OCI-LY3 (cell line): ENCODE results near the gene ARHGAP5.

Source experiments
- H2AFZ ChIP-seq: fragments of 200-600, 300-600 bp; shearing (Covaris generic); 2 replicates; pipeline ENCODE4 v1.6.0; 2014; ENCODE audit warnings: antibody characterized with exemption, low read depth, low read length
- H3K27ac ChIP-seq: fragments of 200-600, 300-600 bp; sonication (generic); 2 replicates; pipeline ENCODE4 v1.5.1; 2014; ENCODE audit warnings: mild to moderate bottlenecking, low read length, moderate library complexity, mixed read lengths
- H3K27me3 ChIP-seq: fragments of 200-600, 300-600 bp; sonication (generic); 2 replicates; pipeline ENCODE4 v1.6.1; 2014; ENCODE audit warnings: low read depth, low read length, mixed read lengths
- H3K36me3 ChIP-seq: fragments of 200-600, 300-600 bp; sonication (generic); replicated peaks from 2 replicates; pipeline ENCODE3; 2014; ENCODE audit warnings: low read depth, low read length, mixed read lengths
- H3K4me1 ChIP-seq: fragments of 300-600, 200-600 bp; sonication (generic); 2 replicates; pipeline ENCODE4 v1.6.1; 2014; ENCODE audit warnings: low read length, mixed read lengths
- H3K4me2 ChIP-seq: fragments of 200-600, 300-600 bp; sonication (generic); 2 replicates; pipeline ENCODE4 v1.6.1; 2014; ENCODE audit warnings: low read length, mixed read lengths
- H3K4me3 ChIP-seq: fragments of 300-600, 200-600 bp; sonication (generic); 2 replicates; pipeline ENCODE4 v1.5.1; 2014; ENCODE audit warnings: antibody characterized with exemption, mild to moderate bottlenecking, low read length, moderate library complexity
- H3K79me2 ChIP-seq: fragments of 300-600, 200-600 bp; shearing (Covaris generic); 2 replicates; pipeline ENCODE4 v1.6.1; 2014; ENCODE audit warnings: mild to moderate bottlenecking, low read length, mixed read lengths
- H3K9ac ChIP-seq: fragments of 300-600, 200-600 bp; shearing (Covaris generic); 2 replicates; pipeline ENCODE4 v1.6.0; 2014; ENCODE audit warnings: mild to moderate bottlenecking, low read length, moderate library complexity
- H3K9me3 ChIP-seq: fragments of 200-600, 300-600 bp; shearing (Covaris generic); 2 replicates; pipeline ENCODE4 v1.6.1; 2014; ENCODE audit warnings: low read length, mixed read lengths; ENCODE audit not compliant: insufficient read depth
- H4K20me1 ChIP-seq: fragments of 200-600, 300-600 bp; sonication (generic); 2 replicates; pipeline ENCODE4 v1.6.1; 2016; ENCODE audit warnings: low read length, mixed read lengths; ENCODE audit not compliant: insufficient read depth
- CTCF ChIP-seq: fragments of 200-600, 300-600 bp; sonication (generic); IDR thresholded peaks from 2 replicates; pipeline ENCODE4 v1.5.1; 2014; ENCODE audit warnings: antibody characterized with exemption, low read length, low read depth
- EZH2phosphoT487 ChIP-seq: fragments of 200-600 bp; shearing (Covaris generic); IDR thresholded peaks from 2 replicates; pipeline ENCODE4 v1.6.1; 2018; ENCODE audit warnings: antibody characterized with exemption, mixed run types, low read depth

Gene ARHGAP5

GRCh38 chr14:32090686-32091085 is 13.6 kb downstream of the ARHGAP5 start:
- no peak overlapping the region for H3K9ac ChIP-seq
- TF ChIP-seq CTCF (no peak), EZH2phosphoT487 (no peak)
- no peaks in the 10 kb centered on the region for H3K4me1 ChIP-seq
- no peak overlapping the region for H3K4me3 ChIP-seq
- H3K4me2 ChIP-seq = no peak overlapping the region
- H3K79me2 ChIP-seq = no peaks in the 10 kb centered on the region
- H3K36me3 ChIP-seq = no peaks in the 10 kb centered on the region
- H2AFZ ChIP-seq = no peak overlapping the region
- no peaks in the 10 kb centered on the region for H3K9me3 ChIP-seq
- no peaks in the 10 kb centered on the region for H3K27me3 ChIP-seq
- no peaks in the 10 kb centered on the region for H4K20me1 ChIP-seq
- H3K27ac ChIP-seq = no peak overlapping the region

GRCh38 chr14:32099473-32099872 is 22.4 kb downstream of the ARHGAP5 start:
- no peak overlapping the region for H3K9ac ChIP-seq
- no peaks in the 10 kb centered on the region for H3K36me3 ChIP-seq
- no peak overlapping the region for H3K27ac ChIP-seq
- no peak overlapping the region for H3K4me3 ChIP-seq
- H3K4me2 ChIP-seq = no peak overlapping the region
- no peak overlapping the region for H2AFZ ChIP-seq
- H3K27me3 ChIP-seq = no peaks in the 10 kb centered on the region
- H3K79me2 ChIP-seq = no peaks in the 10 kb centered on the region
- H3K4me1 ChIP-seq = no peaks in the 10 kb centered on the region
- no peaks in the 10 kb centered on the region for H3K9me3 ChIP-seq
- no peak for TF ChIP-seq CTCF
- no peaks in the 10 kb centered on the region for H4K20me1 ChIP-seq

- no peaks in the 10 kb centered on the region for H3K79me2 ChIP-seq
- no peaks in the 10 kb centered on the region for H3K9me3 ChIP-seq
- no peak overlapping the region for H2AFZ ChIP-seq
- no peak overlapping the region for H3K4me3 ChIP-seq
- TF ChIP-seq EZH2phosphoT487 = no peak
- TF ChIP-seq CTCF = no peak
- H3K9ac ChIP-seq = no peak overlapping the region
- H4K20me1 ChIP-seq = no peaks in the 10 kb centered on the region
- H3K27me3 ChIP-seq = no peaks in the 10 kb centered on the region
- no peaks in the 10 kb centered on the region for H3K4me1 ChIP-seq
- H3K36me3 ChIP-seq = no peaks in the 10 kb centered on the region
- H3K27ac ChIP-seq = no peak overlapping the region
- H3K4me2 ChIP-seq = no peak overlapping the region
Measured at GRCh38 chr14:32100175-32100574, 23.1 kb downstream of the ARHGAP5 start.

- Histone ChIP-seq H4K20me1 (no peaks in the 10 kb centered on the region), H3K79me2 (no peaks in the 10 kb centered on the region), H3K36me3 (no peaks in the 10 kb centered on the region), H3K4me3 (no peak overlapping the region), H3K4me1 (no peaks in the 10 kb centered on the region), H3K27me3 (no peaks in the 10 kb centered on the region), H3K9ac (no peak overlapping the region), H3K9me3 (no peaks in the 10 kb centered on the region), H2AFZ (no peak overlapping the region), H3K4me2 (no peak overlapping the region), H3K27ac (no peak overlapping the region)
- no peak for TF ChIP-seq CTCF
- TF ChIP-seq EZH2phosphoT487 = no peak
Measured at GRCh38 chr14:32102152-32102787, 25.2 kb downstream of the ARHGAP5 start.
